Measurements from ENCODE around the gene MYO18B. TPM values are rescaled to one million over a fixed set of nuclear protein-coding genes. Genes with fewer than 3 reads are reported as not detected.

Gene MYO18B
- total RNA-seq, 1 experiment from 2014 or later = 0.07 TPM

- TF ChIP-seq CTCF (IDR thresholded peaks at IDR 0.05; ENCODE audit: insufficient read depth in 1 of 2, low read depth in 1 of 2, low read length in 1 of 2, severe bottlenecking in 1 of 2, unreplicated experiment in 1 of 2) = no peak
- ChIA-PET CTCF (no interaction called here), POLR2A (no interaction called here)
- H3K4me1 ChIP-seq = peaks cover 3% of the 10 kb centered on the region; the same call in 1 of the 2 replicates
- Mint-ChIP-seq H3K27me3 (ENCODE audit: insufficient read depth, unreplicated experiment) (no peaks in the 10 kb centered on the region), H3K4me1 (ENCODE audit: low read depth, unreplicated experiment) (peaks cover 6% of the 10 kb centered on the region), H3K36me3 (ENCODE audit: insufficient read depth, unreplicated experiment) (no peaks in the 10 kb centered on the region), H3K4me3 (ENCODE audit: unreplicated experiment) (no peak overlapping the region), H3K27ac (ENCODE audit: unreplicated experiment) (no peak overlapping the region), H3K9me3 (ENCODE audit: unreplicated experiment) (no peaks in the 10 kb centered on the region)
- no peaks in the 10 kb centered on the region for H3K27me3 ChIP-seq (replicated peaks; ENCODE audit: control insufficient read depth, insufficient read depth, low read length)
- no peaks in the 10 kb centered on the region for H3K9me3 ChIP-seq
- H3K4me3 ChIP-seq (ENCODE audit: low read depth, low read length) = no peak overlapping the region
- no peak for DNase-seq
- intact Hi-C loops (cut with micrococcal nuclease; ENCODE audit: unreplicated experiment) = no loop called here
- no TSS peak for BruUV-seq (replicated peaks)
- no peaks in the 10 kb centered on the region for H3K36me3 ChIP-seq (ENCODE audit: control insufficient read depth, insufficient read depth, low read length)
Observed at GRCh38 chr22:25750569-25751173, 8.7 kb downstream of the MYO18B start.

GRCh38 chr22:25751174-25751581 is 9.2 kb downstream of the MYO18B start:
- H3K4me1 Mint-ChIP-seq (ENCODE audit: low read depth, unreplicated experiment) = peaks cover 6% of the 10 kb centered on the region
- H3K36me3 Mint-ChIP-seq (ENCODE audit: insufficient read depth, unreplicated experiment) = no peaks in the 10 kb centered on the region
- Histone ChIP-seq H3K9me3 (no peaks in the 10 kb centered on the region), H3K36me3 (ENCODE audit: control insufficient read depth, insufficient read depth, low read length) (no peaks in the 10 kb centered on the region), H3K4me3 (ENCODE audit: low read depth, low read length) (no peak overlapping the region), H3K27me3 (replicated peaks; ENCODE audit: control insufficient read depth, insufficient read depth, low read length) (no peaks in the 10 kb centered on the region), H3K4me1 (peaks cover 3% of the 10 kb centered on the region; the same call in 1 of the 2 replicates)
- ChIA-PET POLR2A (no interaction called here), CTCF (no interaction called here)
- no peaks in the 10 kb centered on the region for H3K9me3 Mint-ChIP-seq (ENCODE audit: unreplicated experiment)
- DNase-seq = no peak
- TF ChIP-seq CTCF (IDR thresholded peaks at IDR 0.05; ENCODE audit: insufficient read depth in 1 of 2, low read depth in 1 of 2, low read length in 1 of 2, severe bottlenecking in 1 of 2, unreplicated experiment in 1 of 2) = no peak
- H3K4me3 Mint-ChIP-seq (ENCODE audit: unreplicated experiment) = no peak overlapping the region
- no peaks in the 10 kb centered on the region for H3K27me3 Mint-ChIP-seq (ENCODE audit: insufficient read depth, unreplicated experiment)
- intact Hi-C loops (cut with micrococcal nuclease; ENCODE audit: unreplicated experiment) = no loop called here
- BruUV-seq (replicated peaks) = no TSS peak
- no peak overlapping the region for H3K27ac Mint-ChIP-seq (ENCODE audit: unreplicated experiment)

GRCh38 chr22:25752615-25753214 is 10.7 kb downstream of the MYO18B start:
- Histone ChIP-seq H3K9me3 (no peaks in the 10 kb centered on the region), H3K36me3 (ENCODE audit: control insufficient read depth, insufficient read depth, low read length) (no peaks in the 10 kb centered on the region), H3K4me3 (ENCODE audit: low read depth, low read length) (no peak overlapping the region), H3K27me3 (replicated peaks; ENCODE audit: control insufficient read depth, insufficient read depth, low read length) (no peaks in the 10 kb centered on the region), H3K4me1 (peaks cover 3% of the 10 kb centered on the region; the same call in 1 of the 2 replicates)
- Mint-ChIP-seq H3K36me3 (ENCODE audit: insufficient read depth, unreplicated experiment) (no peaks in the 10 kb centered on the region), H3K27ac (ENCODE audit: unreplicated experiment) (no peak overlapping the region), H3K27me3 (ENCODE audit: insufficient read depth, unreplicated experiment) (no peaks in the 10 kb centered on the region), H3K4me1 (ENCODE audit: low read depth, unreplicated experiment) (peaks cover 6% of the 10 kb centered on the region), H3K9me3 (ENCODE audit: unreplicated experiment) (no peaks in the 10 kb centered on the region), H3K4me3 (ENCODE audit: unreplicated experiment) (no peak overlapping the region)
- TF ChIP-seq CTCF (IDR thresholded peaks at IDR 0.05; ENCODE audit: insufficient read depth in 1 of 2, low read depth in 1 of 2, low read length in 1 of 2, severe bottlenecking in 1 of 2, unreplicated experiment in 1 of 2) = no peak
- ChIA-PET POLR2A (no interaction called here), CTCF (no interaction called here)
- BruUV-seq (replicated peaks) = no TSS peak
- no peak for DNase-seq
- intact Hi-C loops (cut with micrococcal nuclease; ENCODE audit: unreplicated experiment) = no loop called here
